Measurements from ENCODE around the gene CCN5.

GRCh38 chr20:44691424-44692423 lies 23.4 kb upstream of the CCN5 start:
- TF ChIP-seq CTCF (IDR thresholded peaks at IDR 0.05; ENCODE audit: low read depth, low read length) (no peak), MYC (IDR thresholded peaks at IDR 0.05; ENCODE audit: low read depth, low read length) (no peak), MAX (IDR thresholded peaks at IDR 0.05; ENCODE audit: low read depth, low read length) (no peak)
